ENCODE results near the gene TENM3. TPM values are rescaled to one million over a fixed set of nuclear protein-coding genes. Genes with fewer than 3 reads are reported as not detected.

TENM3 gene
- total RNA-seq, 1 donor from 2014 or later: 11.0 TPM

DNA sequence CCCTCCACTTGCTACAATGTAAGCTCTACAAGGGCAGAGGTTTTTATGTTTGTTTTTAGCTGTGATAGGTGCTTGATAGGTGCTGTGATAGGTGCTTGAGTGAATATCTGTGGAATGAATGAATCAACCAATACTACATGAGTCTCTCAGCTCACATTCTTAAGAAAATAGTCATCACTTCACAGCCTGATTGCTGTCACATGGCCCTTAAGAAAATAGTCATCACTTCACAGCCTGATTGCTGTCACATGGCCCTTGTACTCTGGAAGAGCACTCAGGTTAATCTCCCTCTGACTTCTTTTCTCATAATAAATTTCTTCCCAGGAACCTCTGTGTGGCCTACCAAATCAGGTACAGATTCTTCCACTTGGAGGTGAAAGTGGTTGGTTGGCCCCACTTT is 335.2 kb downstream of the TENM3 start:
- intact Hi-C loops (cut with DNase I): no loop called here
- no peaks in the 10 kb centered on the region for H3K9me3 ChIP-seq
- no peaks in the 10 kb centered on the region for H3K4me1 ChIP-seq
- no peak overlapping the region for H3K4me3 ChIP-seq
- H3K27ac ChIP-seq: no peak overlapping the region
- no peaks in the 10 kb centered on the region for H3K27me3 ChIP-seq
- H3K36me3 ChIP-seq: no peaks in the 10 kb centered on the region
- DNase-seq (ENCODE audit: extremely low spot score in 2 of 2): no peak
- TF ChIP-seq, protein P1, sequence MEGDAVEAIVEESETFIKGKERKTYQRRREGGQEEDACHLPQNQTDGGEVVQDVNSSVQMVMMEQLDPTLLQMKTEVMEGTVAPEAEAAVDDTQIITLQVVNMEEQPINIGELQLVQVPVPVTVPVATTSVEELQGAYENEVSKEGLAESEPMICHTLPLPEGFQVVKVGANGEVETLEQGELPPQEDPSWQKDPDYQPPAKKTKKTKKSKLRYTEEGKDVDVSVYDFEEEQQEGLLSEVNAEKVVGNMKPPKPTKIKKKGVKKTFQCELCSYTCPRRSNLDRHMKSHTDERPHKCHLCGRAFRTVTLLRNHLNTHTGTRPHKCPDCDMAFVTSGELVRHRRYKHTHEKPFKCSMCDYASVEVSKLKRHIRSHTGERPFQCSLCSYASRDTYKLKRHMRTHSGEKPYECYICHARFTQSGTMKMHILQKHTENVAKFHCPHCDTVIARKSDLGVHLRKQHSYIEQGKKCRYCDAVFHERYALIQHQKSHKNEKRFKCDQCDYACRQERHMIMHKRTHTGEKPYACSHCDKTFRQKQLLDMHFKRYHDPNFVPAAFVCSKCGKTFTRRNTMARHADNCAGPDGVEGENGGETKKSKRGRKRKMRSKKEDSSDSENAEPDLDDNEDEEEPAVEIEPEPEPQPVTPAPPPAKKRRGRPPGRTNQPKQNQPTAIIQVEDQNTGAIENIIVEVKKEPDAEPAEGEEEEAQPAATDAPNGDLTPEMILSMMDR (IDR thresholded peaks at IDR 0.05): no peak
- TF ChIP-seq POLR2A (IDR thresholded peaks at IDR 0.05) (no peak), POLR2AphosphoS5 (IDR thresholded peaks at IDR 0.05; ENCODE audit: insufficient read depth in 1 of 2, low read depth in 1 of 2) (no peak)

DNA sequence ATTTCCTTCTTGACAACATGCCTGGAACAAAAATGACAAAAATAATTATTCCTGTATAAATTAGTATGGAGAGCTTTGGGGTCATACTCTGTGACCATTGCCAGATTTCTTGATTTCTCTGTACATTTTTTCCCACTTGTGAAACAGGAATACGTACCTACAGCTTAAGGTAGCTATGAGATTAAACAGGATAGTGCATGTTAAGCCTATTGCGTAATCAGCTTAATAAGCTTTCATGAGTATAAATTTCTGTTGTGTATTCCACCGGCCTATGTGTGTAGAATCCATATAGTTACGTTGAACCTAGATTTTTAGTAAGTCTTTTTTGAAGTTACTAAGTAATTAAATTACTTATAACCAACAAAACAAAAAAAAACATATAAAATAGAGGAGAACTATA is 339.0 kb downstream of the TENM3 start:
- intact Hi-C loops (cut with DNase I): no loop called here
- no peak for DNase-seq (ENCODE audit: extremely low spot score in 2 of 2)
- TF ChIP-seq POLR2A (IDR thresholded peaks at IDR 0.05): no peak
- TF ChIP-seq, protein P1 (IDR thresholded peaks at IDR 0.05): no peak
- peak in 1 of 2 donors; percentile 38 for TF ChIP-seq POLR2AphosphoS5 (IDR thresholded peaks at IDR 0.05; ENCODE audit: insufficient read depth in 1 of 2, low read depth in 1 of 2)

DNA sequence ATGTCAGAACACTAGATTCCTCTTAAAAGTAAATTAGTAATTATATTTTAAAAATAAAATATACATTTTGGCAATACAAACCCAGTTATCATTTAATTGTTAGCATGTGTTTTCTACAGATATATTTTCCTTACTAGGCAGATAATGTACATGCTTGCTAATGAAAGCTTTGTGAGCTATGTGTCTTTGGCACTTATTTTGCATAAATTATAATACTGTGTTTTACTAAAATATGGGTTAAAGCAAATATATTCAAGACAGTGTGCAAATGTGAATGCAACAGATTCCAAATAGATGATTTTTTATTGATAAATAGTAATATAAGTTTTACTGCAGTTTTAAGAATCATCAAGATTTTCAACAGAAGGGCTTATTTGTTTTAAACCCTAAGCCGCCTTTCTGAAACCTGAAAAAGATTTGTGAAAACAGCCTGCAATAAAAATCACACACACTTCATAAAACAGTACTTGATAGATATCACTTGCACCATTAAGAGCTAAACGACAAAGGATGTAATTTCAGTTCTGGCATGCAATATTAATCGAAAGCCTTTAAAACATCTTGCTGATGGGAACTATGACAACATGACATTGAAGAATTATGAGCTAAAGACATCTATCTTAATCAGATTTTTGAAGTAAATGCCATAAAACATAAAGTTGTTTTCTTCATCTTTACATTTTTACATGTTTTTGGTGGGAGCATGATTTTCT is 340.7 kb downstream of the TENM3 start:
- H3K4me3 ChIP-seq: no peak overlapping the region
- TF ChIP-seq, protein P1 (IDR thresholded peaks at IDR 0.05): no peak
- TF ChIP-seq POLR2A (IDR thresholded peaks at IDR 0.05): no peak
- TF ChIP-seq POLR2AphosphoS5 (IDR thresholded peaks at IDR 0.05; ENCODE audit: insufficient read depth in 1 of 2, low read depth in 1 of 2): no peak
- DNase-seq (ENCODE audit: extremely low spot score in 2 of 2): no peak
- H3K27me3 ChIP-seq: no peaks in the 10 kb centered on the region
- H3K9me3 ChIP-seq: no peaks in the 10 kb centered on the region
- H3K27ac ChIP-seq: no peak overlapping the region
- H3K36me3 ChIP-seq: no peaks in the 10 kb centered on the region
- intact Hi-C loops (cut with DNase I): no loop called here
- no peaks in the 10 kb centered on the region for H3K4me1 ChIP-seq

More for the DNA sequence above, 339.0 kb downstream of the TENM3 start:
- Histone ChIP-seq H3K4me3 (no peak overlapping the region), H3K36me3 (no peaks in the 10 kb centered on the region), H3K27ac (no peak overlapping the region), H3K27me3 (no peaks in the 10 kb centered on the region), H3K4me1 (no peaks in the 10 kb centered on the region), H3K9me3 (no peaks in the 10 kb centered on the region)

DNA sequence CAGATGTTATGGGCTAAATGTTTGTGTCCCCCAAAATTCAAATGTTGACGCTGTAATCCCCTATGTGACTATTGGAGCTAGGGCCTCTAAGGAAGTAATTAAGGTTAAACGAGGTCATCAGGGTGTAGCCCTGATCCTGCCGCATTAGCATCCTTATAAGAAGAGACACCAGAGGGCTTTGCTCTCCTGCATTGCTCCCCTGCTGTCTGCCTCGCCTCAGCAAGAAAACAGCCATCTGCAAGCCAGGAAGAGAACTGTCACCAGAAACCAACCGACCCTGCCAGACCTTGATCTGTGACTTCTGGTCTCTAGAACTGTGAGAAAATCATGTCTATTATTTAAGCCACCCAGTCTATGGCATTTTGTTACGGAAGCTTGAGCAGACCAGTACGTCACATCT is 342.1 kb downstream of the TENM3 start:
- intact Hi-C loops (cut with DNase I): no loop called here
- Histone ChIP-seq H3K4me1 (no peaks in the 10 kb centered on the region), H3K27ac (no peak overlapping the region), H3K27me3 (no peaks in the 10 kb centered on the region), H3K9me3 (no peaks in the 10 kb centered on the region), H3K4me3 (no peak overlapping the region), H3K36me3 (no peaks in the 10 kb centered on the region)
- TF ChIP-seq, protein P1 (IDR thresholded peaks at IDR 0.05): no peak
- TF ChIP-seq POLR2A (IDR thresholded peaks at IDR 0.05): no peak
- TF ChIP-seq POLR2AphosphoS5 (IDR thresholded peaks at IDR 0.05; ENCODE audit: insufficient read depth in 1 of 2, low read depth in 1 of 2): no peak
- no peak for DNase-seq (ENCODE audit: extremely low spot score in 2 of 2)

DNA sequence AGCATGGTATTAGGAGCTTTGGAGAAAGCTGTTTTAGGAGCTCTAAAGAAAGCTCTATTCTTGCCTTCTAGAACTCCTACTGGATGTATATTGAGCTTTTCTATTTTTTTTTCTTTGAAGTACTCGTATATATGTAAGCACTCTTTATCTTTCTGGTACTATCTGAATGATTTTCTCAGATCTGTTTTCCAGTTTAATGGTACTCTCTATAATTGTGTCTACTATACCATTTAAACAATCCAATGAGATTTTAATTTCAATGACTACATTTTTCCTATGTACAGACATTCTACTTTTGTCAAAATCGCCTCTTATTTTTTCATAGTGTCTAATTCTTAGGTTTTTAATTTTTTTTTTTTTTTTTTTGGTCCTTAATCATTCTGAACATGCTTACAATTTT is 345.9 kb downstream of the TENM3 start:
- Histone ChIP-seq H3K4me3 (no peak overlapping the region), H3K4me1 (no peaks in the 10 kb centered on the region), H3K27me3 (no peaks in the 10 kb centered on the region), H3K9me3 (no peaks in the 10 kb centered on the region), H3K36me3 (no peaks in the 10 kb centered on the region), H3K27ac (no peak overlapping the region)
- no peak for DNase-seq (ENCODE audit: extremely low spot score in 2 of 2)
- TF ChIP-seq, protein P1 (IDR thresholded peaks at IDR 0.05): no peak
- TF ChIP-seq POLR2AphosphoS5 (IDR thresholded peaks at IDR 0.05; ENCODE audit: insufficient read depth in 1 of 2, low read depth in 1 of 2) (no peak), POLR2A (IDR thresholded peaks at IDR 0.05) (no peak)
- intact Hi-C loops (cut with DNase I): no loop called here

Data from vagina (tissue), 2 donors.